GM23248 (cell line): ENCODE results near the gene PTPRK.

Source experiments
- EZH2 ChIP-seq: fragments of 200-600 bp; sonication (generic); IDR thresholded peaks from 2 replicates; pipeline ENCODE4 v1.6.1; 2018; ENCODE audit warnings: antibody characterized with exemption, mild to moderate bottlenecking; ENCODE audit not compliant: insufficient read depth, poor library complexity, severe bottlenecking
- EZH2phosphoT487 ChIP-seq: fragments of 200-600 bp; sonication (generic); IDR thresholded peaks from 2 replicates; pipeline ENCODE4 v1.6.1; 2018; ENCODE audit warnings: antibody characterized with exemption, moderate library complexity, mild to moderate bottlenecking, low read depth; ENCODE audit not compliant: insufficient read depth

DNA sequence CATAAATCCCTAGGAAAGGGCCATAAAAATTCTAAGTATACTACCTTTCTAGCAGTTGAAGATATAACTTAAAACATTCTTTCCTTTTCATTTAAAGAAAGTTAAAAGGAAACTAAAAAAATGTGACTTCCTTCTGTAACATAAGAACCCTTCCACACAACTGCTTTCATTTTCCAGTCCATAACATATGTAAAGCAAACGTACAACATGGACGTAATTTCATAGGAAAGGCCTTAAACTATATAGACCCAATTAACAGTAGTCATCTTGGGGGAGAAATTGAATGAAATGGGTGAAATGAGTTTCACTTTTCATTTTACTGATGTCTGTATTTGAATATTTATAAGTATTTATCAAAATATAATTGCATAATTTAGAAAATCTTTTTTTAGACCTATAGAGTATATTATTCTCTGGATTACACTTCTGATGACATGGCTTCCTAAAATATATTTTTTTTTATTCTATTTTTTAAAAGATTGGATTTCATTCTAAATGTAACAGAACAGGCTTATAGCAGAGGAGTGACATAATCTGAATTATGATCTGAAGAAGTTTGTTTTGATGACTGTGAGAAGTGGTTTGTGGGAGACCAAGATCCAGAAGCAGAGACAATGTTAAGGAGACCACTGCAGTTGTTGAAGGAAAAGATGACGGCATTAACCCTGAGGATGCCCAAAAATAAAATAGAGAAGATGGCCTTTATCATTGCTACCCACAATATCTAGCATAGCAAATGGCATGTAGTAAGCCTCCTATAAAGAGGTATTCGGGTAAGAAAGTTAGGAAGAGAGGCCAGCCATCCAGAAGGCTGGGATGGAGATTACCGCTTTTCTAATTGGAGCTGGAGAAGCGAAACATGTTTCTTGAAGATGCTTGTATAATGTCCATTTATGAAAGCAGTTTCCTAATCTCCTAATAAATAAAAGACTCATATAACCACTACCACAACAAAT lies 260.4 kb downstream of the PTPRK start:
- no peak for TF ChIP-seq EZH2phosphoT487
- TF ChIP-seq EZH2 = no peak
